ENCODE data around the gene YTHDC2.

The YTHDC2 gene

GRCh38 chr5:113606298-113607134 is 93.0 kb downstream of the YTHDC2 start:
- TF ChIP-seq GATA3 (IDR thresholded peaks at IDR 0.05; ENCODE audit: low read depth, low read length), result no peak
- TF ChIP-seq GATA2 (IDR thresholded peaks at IDR 0.05; ENCODE audit: low read depth, low read length), result no peak

DNA sequence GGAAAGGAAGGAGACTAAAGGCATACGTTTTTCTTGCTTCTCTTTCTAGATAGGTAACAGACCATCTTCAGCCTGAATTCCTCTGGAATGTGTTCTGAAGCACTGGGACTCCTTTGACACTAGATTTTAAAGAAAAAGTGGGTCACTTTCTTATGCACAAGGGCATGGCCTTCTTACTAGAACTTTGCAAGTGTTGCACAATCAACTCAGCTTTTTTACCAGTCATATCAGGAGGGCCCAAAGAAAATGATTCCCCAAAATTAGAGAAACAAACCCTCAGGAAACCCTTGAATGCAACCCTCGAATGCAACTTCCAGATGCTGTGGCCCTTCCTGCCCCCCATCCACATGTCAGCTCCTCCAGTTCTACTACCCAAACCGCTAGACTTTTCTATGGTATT is 93.9 kb downstream of the YTHDC2 start:
- TF ChIP-seq GATA3 (IDR thresholded peaks at IDR 0.05; ENCODE audit: low read depth, low read length) (no peak), GATA2 (IDR thresholded peaks at IDR 0.05; ENCODE audit: low read depth, low read length) (no peak)

GRCh38 chr5:113608113-113608596 is 94.7 kb downstream of the YTHDC2 start:
- TF ChIP-seq GATA3 (IDR thresholded peaks at IDR 0.05; ENCODE audit: low read depth, low read length) (no peak), GATA2 (IDR thresholded peaks at IDR 0.05; ENCODE audit: low read depth, low read length) (no peak)

- TF ChIP-seq GATA3 (IDR thresholded peaks at IDR 0.05; ENCODE audit: low read depth, low read length) (no peak), GATA2 (IDR thresholded peaks at IDR 0.05; ENCODE audit: low read depth, low read length) (no peak)
Observed at GRCh38 chr5:113612060-113612496, 98.6 kb downstream of the YTHDC2 start.

GRCh38 chr5:113614191-113614590 is 100.7 kb downstream of the YTHDC2 start:
- TF ChIP-seq GATA3 (IDR thresholded peaks at IDR 0.05; ENCODE audit: low read depth, low read length) (no peak), GATA2 (IDR thresholded peaks at IDR 0.05; ENCODE audit: low read depth, low read length) (no peak)

GRCh38 chr5:113615708-113616107 is 102.2 kb downstream of the YTHDC2 start:
- no peak for TF ChIP-seq GATA2 (IDR thresholded peaks at IDR 0.05; ENCODE audit: low read depth, low read length)
- TF ChIP-seq GATA3 (IDR thresholded peaks at IDR 0.05; ENCODE audit: low read depth, low read length), result no peak

DNA sequence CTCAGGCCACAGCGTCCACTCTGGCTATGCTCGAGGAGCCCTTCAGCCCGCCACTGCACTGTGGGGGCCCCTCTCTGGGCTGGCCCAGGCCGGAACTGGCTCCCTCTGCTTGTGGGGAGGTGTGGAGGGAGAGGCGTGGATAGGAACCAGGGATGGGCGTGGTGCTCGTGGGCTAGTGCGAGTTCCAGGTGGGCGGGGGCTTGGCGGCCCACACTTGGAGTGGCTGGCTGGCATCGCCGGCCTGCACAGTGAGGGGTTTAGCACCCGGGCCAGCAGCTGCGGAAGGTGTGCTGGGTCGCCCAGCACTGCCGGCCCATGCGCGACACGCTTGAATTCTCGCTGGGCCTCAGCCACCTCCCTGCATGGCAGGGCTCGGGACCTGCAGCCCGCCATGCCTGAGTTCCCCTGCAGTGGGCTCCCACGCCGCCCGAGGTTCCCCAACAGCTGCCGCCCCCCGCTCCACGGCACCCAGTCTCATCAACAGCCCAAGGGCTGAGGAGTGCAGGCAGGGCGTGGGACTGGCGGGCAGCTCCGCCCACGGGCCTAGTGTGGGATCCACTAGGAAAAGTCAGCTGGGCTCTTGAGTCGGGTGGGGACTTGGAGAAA is 103.8 kb downstream of the YTHDC2 start:
- TF ChIP-seq GATA2 (IDR thresholded peaks at IDR 0.05; ENCODE audit: low read depth, low read length) (no peak), GATA3 (IDR thresholded peaks at IDR 0.05; ENCODE audit: low read depth, low read length) (no peak)

DNA sequence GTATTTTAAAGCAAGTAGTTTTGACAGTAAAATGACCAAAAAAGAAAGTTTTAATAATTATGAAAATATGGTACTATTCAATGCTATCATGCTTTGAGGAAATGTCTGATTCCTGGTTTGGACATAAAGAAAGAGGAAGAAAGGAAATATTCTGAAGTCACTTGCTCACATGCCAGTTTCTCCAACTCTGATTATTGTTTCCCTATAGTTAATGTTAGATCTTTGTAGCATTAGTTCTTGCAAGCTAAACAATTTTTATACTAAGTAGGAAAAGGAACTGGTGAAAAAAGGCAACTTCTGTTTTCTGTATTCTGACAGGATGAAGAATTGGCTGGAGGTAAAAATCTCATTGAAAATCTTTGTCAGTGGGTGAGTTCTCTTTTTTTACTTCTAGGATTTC is 119.5 kb downstream of the YTHDC2 start:
- TF ChIP-seq GATA2 (IDR thresholded peaks at IDR 0.05; ENCODE audit: low read depth, low read length) (no peak), GATA3 (IDR thresholded peaks at IDR 0.05; ENCODE audit: low read depth, low read length) (no peak)

- TF ChIP-seq GATA3 (IDR thresholded peaks at IDR 0.05; ENCODE audit: low read depth, low read length) (no peak), GATA2 (IDR thresholded peaks at IDR 0.05; ENCODE audit: low read depth, low read length) (no peak)
Observed at GRCh38 chr5:113634957-113635356, 121.5 kb downstream of the YTHDC2 start.

GRCh38 chr5:113641715-113642114 is 128.2 kb downstream of the YTHDC2 start:
- TF ChIP-seq GATA3 (IDR thresholded peaks at IDR 0.05; ENCODE audit: low read depth, low read length), result no peak
- no peak for TF ChIP-seq GATA2 (IDR thresholded peaks at IDR 0.05; ENCODE audit: low read depth, low read length)

Measured in SH-SY5Y (cell line).